GM18867 (cell line): Measurements from ENCODE around the gene CORO2A.
A peak's percentile ranks its signal among the peaks of the same experiment; 100 is the strongest.

Experiments used
- ATAC-seq: cut with Tn5 transposase; IDR thresholded peaks from one replicate; pipeline ENCODE4 v1.9.1; 2021; ENCODE audit warnings: mild to moderate bottlenecking, moderate library complexity; ENCODE audit not compliant: unreplicated experiment

Gene CORO2A

DNA sequence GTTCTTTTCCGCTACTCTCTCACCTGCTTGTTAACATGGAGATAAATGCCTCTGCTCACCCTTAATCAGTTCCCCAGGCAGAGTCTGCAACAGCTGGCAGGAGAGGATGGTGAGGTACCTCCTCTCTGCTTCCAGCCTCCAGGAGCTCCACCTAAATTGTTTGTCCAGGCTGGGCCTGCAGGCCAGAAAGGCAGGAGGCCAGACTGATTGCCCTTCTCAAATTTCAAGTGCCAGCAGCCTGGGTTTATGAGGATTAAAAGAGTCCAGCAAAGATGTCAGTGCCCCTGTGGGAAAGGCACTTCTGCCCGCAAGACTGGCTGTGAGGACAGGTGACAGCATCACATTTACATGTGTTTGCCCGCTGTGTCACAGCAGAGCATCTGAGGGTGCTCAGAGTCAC, 19.8 kb downstream of the CORO2A start:
- ATAC-seq: no peak

DNA sequence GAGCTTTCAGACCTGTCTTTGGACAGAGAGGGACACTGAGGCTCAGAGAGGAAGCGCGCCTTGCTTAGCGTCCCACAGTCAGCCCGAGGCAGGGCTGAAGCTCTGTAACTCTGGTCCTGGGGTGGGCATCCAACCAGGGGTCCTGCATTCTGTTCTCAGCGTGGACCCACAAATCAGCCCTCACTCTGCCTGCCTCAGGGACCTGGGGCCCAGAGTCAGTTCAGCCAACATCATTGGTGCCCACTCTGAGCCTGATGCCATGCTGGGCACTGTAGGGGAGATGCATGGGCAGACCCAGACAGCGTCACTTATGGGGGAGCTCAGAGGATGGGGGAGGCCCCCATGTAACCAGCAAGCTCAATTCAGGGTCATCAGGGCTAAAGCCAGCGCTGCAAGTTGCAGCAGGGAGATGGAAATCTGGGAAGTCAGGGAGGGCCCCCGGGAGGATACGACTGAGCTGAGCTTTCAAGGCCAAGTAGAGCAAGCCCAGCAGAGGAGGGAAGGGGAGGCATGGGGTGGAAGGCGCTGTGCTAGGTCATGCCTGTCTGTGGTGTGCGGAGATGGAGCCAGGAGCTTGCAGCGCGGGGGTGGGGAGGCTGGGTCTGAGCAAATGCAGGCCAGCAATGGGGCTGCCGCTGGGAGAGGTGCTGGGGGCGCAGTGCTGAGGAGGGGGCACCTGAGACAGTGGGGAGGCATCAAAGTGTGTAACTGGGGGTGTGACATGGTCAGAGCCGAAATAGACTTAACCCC, 21.1 kb downstream of the CORO2A start:
- no peak for ATAC-seq

DNA sequence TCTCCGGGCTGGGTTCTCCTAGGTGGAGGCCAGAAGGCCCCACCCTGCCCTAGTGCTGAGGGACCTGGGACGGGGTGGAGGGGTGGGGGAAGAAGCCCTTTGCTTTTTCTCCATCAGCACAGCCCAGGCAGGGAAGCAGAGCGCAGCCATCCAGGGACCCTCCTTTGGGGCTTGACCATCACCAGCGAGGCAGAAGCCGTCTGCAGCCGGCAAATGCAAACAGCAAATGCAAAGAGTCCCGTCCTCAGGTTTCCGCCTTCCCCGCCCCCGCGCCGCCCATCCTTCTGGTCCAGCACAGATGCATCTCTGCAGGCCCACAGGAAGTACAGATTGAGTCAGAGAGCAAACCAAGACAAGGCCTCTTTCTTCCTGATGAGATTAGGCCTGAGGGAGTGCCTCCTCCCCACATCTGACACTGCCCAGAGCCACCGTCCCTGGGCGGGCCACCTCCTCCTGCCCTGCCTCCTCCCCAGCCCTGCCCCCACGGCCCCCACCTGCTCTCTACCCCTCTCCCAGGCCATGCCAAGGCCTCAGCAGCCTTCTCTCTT, 23.4 kb downstream of the CORO2A start:
- peak; percentile 100 for ATAC-seq

DNA sequence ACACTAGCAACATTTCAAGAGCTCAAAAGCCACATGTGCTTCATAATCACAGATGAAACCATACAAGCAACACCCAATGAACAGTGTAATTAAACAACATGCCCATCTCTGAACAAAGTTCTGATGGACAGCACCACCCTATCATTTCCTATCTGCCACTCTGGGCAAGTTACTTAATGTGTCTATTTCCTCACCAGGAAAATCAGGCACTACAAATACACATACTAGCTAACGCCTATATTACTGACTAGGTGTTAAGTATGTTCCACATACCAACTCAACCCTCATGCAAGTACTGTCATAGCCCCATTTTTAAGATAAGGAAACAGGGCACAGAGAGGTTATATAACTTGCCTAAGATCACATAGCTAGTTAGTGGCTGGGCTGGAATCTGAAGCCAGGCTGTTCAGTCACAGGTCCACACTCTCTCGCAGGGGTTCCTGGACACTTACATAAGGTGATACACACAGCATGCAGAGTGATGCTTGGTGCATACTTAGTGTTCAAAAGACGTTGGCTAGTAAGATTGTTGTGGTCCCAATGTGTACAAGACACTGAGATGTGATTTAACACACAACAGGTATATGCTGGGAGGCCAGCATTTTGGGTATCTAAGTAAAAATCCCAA, 24.2 kb downstream of the CORO2A start:
- ATAC-seq: no peak

DNA sequence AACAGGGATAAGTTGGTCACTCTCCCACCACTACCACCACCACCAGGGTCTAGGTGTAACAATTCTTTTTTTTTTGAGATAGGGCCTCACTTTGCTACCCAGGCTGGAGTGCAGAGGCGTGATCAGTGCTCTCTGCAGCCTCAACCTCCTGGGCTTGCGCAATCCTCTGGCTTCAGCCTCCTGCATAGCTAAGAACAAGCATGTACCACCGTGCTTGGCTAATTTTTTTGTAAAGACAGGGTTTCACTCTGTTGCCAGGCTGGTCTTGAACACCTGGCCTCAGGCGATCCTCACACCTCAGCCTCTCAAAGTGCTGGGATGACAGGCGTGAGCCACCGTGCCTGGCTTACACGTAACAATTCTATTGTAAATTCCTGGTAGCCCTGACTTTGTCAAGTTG, 27.5 kb downstream of the CORO2A start:
- ATAC-seq: no peak

DNA sequence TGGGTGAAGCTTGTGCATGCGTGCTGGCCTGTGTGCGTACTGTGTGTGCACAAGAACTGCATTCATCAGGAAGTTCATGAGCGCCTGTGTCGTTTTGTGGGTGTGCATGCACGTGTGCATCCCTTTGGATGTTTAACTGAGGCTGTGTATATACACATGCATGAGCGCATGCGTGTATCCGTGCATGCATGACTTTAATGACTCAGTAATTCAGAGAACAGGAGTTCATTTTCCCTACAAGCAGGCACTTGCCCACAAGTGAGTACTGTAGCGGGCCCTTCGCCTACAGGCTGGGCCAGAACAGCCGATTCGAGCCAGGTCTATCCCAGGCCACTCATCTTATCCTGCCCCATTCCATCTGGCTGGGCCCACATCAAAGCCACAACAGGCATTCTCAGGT, 29.8 kb downstream of the CORO2A start:
- no peak for ATAC-seq

DNA sequence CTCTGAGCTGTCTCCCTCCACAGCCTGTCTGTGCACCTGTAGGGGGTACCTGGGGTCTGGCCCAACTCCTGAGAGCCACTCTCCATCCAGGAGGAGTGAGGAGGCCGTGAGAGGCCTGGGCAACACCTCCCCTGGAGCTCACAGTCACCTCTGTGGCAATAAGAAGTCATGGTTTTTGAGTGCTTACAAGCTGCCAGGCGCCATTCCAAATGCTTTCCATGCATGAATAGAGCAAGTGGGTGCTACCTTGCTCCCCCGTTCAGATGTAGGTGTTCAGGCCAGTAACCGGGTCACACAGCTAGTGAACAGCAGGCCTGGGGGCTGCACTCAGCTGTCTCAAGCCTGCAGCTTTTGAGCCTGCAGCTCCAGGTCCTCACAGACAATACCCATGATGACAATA, 30.6 kb downstream of the CORO2A start:
- ATAC-seq: no peak

DNA sequence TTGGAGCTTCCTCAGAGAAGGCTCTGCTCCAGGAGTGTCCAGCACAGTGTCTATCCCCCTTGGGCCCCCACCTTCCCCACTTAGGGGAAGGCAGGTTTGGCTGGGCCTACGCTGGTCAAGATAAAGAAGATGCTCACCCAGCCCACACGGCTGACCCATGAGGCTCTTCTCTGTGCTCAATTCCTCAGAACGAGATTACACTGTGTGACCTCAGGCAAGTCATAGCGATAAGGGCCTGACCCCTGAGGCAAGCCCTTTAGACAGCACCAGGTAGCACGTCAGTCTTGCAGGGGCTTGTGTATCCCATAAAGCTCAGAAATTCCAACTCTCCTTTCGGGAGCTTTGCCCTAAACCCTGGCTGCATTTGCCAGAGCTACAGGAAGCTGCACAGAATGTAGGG, 32.6 kb downstream of the CORO2A start:
- no peak for ATAC-seq

DNA sequence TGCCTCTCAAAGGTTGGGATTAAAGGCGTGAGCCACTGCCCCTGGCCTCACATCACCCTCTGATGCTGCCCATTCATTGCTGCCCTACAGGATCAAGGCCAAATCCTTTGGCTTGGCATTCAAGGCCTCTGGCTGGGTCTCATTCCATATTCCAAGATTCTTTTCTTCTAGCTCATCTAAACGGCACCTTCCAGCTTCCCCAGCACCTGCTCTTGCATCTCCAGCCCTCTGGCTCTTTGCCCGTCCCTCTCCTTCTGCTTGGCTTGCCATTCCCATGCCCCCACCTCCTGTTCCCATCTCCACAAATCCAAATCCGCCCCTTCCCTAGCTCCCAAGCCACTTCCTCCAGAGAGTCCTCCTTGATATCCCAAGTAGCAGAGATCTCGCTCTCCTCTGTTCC, 33.1 kb downstream of the CORO2A start:
- ATAC-seq: no peak

DNA sequence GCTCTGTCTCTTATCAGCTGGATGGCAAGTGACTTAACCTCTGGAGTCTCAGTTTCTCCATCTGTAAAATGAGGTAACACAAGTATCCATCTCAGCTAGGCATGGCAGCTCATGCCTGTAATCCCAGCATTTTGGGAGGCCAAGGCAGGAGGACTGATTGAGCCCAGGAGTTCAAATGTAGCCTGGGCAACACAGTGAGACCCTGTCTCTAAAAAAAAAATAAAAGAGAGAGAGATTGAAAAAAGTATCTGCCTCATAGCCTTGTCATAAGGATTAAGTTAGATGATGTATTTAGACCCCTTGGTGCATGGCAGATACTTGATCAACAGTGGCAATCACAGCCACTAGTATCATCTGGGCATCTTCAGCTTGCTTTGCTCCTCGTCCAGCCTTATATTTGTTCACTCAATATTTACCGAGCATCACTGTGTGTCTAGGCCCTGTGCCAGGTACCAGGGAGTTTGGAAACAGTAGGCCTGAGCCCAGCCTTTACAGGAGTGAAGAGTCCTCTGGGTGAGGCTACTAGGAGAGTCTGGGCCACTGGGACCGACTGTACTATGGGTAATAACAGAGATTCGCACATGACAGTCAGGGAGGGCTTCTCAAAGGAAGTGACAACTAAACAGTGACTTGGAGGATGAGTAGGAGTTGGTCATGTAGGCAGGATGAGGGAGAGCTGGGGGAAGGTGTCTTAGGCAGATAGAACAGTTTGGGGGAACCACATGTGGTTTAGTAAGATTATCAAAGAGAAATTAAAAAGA, 34.2 kb downstream of the CORO2A start:
- no peak for ATAC-seq

DNA sequence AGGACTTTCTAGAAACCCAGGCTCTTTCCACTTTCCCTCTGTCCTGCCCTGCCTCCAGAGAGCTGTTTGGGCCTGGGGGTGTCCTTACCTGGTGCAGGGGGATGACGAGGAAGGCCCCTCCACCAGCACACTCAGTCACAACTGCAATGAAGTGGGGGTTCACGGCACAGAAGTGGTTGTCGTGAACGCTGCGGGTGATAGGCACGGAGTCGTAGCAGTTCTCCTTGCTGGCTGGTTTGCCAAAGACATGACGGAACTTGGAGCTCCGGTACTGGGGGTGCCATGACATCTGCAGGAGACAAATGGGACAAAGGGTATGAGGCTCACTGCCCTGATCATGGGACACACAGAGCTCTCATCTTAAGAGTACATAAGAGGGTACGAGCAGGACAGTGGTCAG, 35.1 kb downstream of the CORO2A start:
- ATAC-seq: no peak

DNA sequence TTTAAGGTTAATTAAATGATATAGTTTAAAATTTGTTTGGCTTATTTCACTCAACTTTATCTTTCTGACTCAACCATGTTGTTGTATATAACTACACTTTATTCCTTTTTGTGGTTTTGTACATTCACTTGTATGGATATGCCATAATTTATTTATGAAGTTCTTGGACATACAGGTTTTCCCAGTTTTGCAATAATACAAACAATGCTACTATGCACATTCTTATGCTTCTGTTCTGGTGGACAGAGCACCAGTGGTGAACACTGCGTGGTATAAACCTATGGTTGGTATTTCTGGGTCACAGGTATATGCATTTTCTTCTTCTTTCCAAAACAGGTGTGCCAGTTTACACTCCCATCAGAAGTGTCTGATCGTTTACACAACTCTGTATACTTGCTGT, 37.8 kb downstream of the CORO2A start:
- ATAC-seq: no peak

DNA sequence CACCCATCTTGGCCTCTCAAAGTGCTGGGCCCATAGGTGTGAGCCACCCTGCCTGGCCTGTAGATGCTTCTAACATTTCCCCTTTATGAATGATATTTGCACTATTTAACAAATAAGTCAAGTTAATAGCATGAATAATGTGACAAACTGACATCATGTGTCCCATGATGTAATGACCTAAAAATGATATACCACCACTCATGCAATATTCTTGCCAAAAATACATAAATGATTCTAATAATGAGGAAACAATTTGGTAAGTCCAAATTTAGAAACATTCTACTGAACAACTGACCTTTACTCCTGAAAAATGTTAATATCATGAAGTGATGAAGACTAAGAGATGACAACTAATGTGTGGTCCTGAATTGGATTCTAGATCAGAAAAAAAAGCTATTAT, 39.9 kb downstream of the CORO2A start:
- no peak for ATAC-seq

DNA sequence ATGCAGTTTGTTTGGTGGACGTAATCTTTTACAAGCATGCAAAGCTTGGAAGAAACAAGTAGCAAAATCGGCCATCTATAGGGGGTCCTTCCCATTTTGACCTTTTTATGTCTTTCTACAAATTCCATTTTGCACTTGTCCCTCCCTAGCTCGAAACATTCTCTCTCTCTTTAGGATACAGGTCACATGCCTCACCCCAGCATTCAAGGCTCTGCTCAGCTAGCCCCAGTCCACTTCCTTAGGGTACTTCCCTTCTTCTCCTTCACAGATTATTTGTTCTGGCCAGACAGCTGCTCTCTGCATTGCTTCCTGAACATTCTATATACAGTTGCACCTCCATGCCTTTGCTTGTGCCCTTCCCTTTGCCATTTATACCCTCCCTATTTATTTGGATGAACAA, 41.7 kb downstream of the CORO2A start:
- no peak for ATAC-seq

DNA sequence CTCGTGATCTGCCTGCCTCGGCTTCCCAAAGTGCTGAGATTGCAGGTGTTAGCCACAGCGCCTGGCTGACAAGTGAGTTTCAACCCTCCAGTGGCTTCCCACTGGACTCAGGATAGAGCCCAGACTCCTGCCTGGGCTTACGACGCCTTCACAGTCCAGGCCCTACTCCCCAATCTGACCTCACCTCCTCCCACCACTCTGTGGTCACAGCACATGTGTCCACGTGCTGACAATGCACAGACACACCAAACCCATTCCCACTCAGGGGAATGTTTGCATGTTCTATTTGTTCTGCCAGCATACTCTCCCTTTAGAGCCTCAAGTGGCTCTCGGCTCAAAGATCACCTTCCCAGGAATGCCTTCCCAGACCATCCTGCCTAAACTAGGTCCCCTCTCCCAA, 42.3 kb downstream of the CORO2A start:
- ATAC-seq: no peak

DNA sequence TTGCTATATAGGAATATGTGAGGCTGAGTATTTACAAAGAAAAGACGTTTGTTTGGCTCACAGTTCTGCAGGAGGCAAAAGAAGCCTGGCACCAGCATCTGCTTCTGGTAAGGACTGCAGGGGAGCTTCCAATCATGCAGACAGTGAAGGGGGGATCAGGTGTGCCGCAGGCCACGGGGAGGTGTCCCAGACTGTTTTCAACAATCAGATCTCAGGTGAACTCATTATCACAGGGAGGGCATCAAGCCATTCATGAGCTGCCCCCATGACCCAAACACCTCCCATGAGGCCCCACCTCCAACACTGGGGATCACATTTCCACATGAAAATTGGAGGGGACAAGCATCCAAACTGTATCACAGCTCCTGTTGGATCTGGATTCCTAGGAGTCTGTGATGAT, 43.0 kb downstream of the CORO2A start:
- no peak for ATAC-seq

DNA sequence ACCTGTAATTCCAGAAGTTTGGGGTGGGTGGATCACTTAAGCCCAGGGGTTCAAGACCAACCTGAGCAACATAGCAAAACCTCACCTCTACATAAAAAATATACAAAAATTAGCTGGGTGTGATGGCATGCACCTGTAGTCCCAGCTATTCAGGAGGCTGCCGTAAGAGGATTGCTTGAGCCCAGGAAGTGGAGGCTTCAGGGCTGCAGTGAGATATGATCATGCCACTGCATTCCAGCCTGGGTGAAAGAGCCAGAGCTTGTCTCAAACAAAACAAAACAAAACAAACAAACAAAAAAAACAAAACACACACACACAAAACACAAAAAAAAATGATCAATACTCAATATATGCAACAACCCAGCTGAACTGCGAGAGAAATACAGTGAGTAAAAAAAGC, 44.0 kb downstream of the CORO2A start:
- no peak for ATAC-seq

DNA sequence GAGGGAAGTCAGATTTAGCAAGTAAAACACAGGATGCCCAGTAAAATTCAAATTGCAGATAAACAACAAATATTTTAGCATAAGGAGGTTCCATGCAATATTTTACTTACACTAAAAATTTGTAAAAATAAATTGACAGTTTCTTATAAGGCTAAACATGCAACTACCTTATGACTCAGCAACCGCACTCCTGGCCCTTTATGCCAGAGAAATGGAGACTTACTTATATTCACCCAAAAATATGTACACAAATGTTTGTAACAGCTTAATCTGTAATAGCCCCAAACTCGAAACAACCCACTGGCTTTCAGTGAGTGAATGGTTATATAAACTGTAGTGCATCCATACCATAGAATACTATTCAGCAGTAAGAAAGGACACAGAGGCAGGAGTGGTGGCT, 44.9 kb downstream of the CORO2A start:
- no peak for ATAC-seq

DNA sequence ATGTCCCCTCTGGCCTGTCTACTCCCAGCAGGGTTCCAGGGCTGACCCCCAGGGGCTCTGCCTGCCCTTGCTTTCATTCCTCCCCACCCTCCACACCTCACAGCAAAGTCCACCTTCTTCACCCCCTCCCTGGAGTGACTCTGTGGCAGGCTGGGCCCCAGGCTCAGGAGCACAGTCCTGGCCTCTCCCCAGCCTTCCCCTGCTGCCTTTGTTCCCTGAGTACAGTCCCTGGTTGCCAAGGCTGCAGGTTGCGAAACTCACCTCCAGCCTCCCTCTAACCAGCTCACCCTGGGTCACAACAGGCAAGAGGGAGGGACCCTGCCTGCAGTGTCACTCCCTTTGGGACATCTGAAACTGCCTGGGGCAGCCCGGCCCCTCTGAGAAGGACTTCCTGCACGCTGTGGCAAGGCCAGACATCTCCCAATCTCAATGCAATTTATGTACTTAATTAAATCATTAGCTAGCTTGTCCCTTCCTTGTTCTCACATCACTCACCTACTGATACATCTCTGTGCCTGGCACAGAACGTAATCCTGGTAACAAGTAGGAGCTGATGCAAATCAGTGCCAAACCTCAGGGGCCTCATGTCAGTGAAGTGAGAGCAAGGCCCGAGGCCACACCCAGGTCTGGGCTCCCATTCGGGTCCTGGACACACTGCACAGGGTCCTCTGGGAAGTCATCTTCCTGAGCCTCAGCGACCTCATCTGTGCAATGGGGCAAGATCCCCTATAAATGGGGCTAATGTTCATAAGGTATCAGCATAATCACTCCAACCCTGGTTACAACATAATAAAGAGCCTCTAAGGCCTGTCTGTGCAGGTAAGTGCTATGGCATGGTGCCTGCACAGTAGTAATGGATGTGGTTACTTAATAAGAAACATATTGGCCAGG, 46.1 kb downstream of the CORO2A start:
- ATAC-seq: peak; percentile 61

DNA sequence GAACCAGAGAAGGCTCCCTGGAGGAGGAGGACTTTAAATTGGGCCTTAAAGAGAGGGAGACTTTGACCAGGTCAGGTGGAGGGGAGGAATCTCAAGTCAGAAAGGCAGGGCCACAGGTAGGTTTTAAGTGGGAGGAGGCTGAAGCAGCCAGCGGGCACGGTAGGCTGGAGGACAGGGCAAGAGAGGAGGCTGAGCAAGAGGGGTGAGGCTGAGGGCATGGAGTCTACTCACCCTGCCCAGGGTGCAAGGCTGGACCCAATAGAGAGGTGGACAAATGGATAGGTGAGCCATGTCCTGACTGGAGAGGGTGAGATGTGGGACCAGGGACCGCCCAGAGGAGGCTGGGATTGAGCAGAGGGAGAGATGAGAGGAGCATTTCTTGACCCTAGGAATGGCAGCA, 47.8 kb downstream of the CORO2A start:
- ATAC-seq: no peak

DNA sequence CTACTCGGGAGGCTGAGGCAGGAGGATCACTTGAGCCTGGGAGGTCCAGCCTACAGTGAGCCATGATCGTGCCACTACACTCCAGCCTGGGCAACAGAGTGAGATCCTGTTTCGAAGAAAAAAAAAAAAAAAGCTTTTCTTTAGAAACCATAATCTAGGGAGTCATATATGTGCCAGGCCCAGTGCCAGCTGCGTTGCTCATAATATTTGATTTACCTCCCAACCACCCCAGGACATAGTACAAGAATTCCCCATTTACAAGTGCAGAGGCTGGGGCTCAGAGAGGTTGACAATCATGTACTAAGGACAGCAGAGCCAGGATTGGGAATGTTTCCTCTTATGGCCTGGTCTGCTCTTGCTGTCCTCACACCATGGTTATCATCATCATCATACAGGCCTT, 48.4 kb downstream of the CORO2A start:
- ATAC-seq: no peak
